GM21515 (cell line): ENCODE data around the gene CCDC30.

Experiments
- ATAC-seq: cut with Tn5 transposase; IDR thresholded peaks from one replicate; pipeline ENCODE4 v1.9.1; 2021; ENCODE audit not compliant: unreplicated experiment

CCDC30 gene

DNA sequence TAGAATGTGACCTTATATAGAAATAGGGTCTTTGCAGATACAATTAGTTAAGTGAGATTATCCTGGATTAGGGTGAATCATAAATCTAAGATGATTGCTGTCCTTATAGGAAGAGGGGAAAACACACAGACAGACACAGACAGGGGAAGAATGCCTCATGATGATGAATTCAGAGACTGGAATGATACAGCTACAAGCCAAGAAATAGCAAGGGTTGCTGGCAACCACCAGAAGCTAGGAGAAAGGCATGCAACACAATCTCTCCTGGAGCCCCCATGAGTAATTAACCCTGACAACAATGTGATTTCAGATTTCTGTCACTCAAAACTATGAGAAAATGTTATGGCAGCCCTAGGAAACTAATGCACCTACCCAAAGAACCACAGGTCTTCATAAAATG is 176.0 kb downstream of the CCDC30 start:
- no peak for ATAC-seq

DNA sequence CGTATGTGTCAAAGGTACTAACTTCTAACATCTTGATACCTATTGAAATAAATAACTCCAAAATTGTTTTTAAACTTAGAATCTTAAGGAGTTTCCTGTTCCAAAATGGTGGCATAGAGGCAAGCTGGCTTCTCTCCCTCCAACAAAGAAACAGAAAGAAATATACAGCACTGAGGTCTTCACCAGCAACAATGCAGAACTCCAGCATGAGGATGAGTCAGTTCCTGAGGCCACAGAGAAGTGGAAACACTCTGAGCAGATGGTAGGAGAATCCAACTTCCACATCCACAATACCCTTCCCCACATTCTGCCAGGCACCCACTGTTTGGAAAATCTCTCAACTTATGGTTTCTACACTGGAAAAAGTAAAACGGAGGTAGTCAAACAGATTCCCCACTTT is 183.0 kb downstream of the CCDC30 start:
- ATAC-seq: no peak

DNA sequence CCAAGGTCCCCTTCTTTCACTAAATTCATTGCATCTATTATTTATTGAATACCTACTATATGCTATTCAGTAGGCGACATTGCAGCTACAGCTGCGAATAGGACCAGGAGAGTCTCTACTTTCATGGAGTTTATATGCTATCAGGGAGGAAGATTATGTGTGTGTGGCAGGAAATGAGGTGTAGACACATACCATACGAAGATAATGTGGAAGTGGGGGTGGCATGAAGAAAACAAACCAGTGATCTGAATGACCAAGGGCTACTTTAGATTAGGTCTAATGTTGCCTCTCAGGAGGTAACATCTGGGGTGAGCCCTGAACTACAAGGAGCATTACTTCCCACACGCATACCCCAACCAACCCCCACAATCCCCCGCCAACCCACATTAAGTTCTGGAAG is 194.1 kb downstream of the CCDC30 start:
- ATAC-seq: no peak

DNA sequence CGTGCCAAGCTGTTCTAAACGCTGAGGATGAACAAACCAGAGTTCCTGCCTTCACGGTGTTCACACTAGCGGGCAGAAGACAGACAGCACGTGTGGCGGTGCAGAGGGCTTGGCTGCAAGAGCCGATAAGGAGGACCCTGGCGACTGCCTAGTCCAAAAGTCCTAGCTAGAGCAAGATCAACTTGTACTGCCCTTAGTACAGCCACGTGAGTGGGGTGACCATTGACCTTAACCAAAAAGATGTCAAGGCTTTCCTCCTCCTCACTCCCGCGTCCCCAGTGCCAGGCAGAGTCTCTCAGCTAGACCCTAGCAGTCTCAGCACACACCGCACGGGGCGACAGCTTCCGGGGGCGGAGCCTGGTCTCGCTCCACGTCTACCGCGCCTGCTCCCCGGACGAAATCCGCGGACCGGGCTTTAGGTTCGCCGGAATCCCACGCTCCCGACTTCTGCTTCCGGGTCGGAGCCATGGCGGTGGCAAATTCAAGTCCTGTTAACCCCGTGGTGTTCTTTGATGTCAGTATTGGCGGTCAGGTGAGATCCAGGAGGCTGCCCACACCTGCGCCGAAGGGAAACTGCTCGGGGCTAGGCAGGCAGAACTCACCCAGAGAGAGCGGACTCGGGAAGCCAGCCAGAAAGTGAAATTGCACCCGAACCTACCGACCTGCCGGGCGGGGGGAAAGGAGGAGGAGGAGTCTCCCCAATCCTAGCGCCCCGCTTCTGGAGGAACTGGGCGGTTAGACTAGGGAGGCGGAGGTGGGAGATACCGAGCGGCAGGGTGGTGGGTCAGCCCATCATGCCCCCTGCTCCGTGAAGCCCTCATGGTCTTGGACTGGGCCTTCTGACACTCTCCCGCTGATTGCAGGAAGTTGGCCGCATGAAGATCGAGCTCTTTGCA is 195.1 kb downstream of the CCDC30 start, which contains the start of gene PPIH:
PPIH (plus strand) TSS at position 443 of the 896 bp plus-strand sequence; CDS start at position 467, 24 bp downstream.
- peak; percentile 96 for ATAC-seq

DNA sequence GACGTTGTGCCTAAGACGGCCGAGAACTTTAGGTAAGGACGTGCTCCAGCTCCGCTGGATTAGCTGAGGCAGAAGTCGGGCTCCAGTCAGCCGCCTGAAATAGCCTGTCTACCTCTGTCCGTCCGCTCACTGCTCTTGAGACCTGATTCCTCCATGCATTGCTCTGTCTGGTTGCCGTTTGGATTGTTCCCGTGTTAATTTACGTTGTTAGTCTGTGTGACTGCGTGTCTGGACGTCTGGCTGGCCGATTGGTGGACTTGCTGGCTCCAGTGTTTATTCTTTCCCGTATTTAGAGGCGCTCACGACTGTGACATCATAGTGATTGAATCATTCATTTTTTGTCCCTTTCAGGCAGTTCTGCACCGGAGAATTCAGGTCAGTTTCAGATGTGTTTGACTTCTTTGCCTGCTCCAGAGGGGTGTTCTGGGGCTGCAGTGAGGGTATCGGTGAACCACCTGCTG is 195.8 kb downstream of the CCDC30 start:
- ATAC-seq: no peak

DNA sequence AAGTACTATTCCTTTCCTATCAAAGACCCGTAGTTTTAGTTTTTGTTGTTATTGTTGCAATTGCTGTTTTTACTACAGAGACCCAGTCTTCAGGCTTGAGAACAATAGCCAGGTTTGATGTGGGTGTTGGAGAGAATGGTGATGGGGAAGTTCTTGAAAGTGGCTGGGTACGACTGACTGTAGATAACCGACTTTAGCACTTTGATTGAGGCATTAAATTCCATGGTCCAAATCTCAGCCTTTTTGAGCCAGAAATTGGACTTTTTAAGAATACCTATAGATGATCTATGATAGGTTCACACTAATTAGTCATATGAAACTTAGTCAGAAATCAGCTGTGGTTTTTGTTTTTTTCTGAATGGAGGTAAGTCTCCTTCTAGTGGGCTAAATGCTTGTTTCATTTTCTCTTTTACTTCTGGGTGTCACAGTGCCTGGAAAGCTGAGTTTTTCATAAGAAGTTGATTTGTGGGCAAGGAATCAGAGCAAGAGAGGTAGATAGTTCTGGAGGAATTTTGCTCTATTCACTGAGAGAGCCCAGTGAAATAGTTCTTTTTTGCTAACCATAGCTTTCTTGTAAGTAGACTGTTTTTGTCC is 197.9 kb downstream of the CCDC30 start:
- ATAC-seq: no peak

DNA sequence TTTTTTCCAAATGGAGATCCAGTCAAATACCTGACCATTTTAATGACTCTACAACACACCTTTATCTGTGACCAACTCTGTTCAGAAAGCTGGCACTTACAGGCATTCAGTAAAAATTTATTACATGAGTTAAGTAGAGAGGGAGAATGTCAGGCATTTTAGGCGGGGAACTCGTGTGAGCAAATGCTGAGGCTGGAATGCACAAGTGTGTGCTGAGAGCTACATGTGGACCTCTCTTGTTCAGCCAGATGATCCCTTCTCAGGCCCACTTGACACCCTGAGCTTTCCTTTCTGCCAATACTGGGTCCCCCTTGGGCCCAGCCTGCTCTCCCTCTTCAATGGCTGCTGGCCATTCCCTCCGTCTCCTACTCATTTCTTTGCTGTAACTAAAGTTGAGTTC is 206.8 kb downstream of the CCDC30 start:
- no peak for ATAC-seq

DNA sequence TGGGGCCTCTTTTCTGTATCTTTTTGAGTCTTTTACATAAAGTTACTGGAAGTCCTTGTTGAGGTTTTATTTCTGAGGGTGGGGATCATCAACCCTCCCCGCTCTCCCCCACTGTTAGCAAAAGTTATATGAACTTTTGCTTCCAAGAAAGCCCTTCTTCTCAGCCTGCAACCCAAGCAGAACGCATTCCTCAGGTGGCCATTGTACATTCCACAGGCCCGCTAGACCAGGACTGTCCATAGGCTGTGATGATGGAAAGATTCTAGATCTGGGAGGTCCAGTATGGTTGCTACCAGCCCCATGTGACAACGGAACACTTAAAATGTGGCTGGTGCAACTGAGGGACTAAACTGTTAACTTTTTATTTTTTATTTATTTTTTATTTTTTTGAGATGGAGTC is 207.3 kb downstream of the CCDC30 start:
- no peak for ATAC-seq

DNA sequence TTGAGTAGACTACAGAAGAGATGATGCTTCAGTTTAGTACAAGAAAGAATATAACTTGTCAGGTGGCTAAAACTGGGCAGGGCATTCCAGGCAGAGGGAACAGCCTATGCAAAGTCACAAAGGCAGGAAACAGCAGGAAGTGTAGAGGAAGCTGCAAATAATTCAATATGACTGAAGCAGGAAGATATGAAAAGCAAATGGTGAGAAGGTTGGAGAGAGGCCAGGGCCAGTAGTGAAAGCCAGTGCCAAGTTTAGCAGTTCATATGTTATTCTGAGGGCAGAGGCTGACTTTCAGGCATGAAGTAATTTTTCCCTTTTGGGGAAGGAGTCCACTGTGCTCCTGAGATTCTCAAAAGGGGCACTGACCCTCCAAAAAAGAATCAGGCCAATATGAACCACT is 211.1 kb downstream of the CCDC30 start:
- ATAC-seq: no peak

DNA sequence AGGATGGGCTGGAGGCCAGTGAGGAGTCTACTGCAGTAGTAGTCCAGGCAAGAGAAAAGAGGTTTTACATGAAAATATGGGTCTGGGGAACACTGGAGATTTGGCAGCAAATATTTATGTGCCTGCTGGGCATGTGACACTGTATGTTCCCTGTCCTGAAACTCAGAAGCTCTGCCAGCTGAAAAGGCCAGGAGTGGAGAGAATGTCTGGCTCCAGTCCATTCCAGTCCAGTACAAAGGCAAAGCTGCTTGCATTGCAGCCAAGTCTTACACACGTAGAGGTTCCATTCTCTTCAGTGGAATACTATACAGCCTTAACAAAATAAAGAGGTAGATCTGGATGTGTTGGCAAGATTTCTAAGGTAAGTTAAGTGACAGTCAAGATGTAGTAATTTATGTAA is 211.6 kb downstream of the CCDC30 start:
- ATAC-seq: no peak

DNA sequence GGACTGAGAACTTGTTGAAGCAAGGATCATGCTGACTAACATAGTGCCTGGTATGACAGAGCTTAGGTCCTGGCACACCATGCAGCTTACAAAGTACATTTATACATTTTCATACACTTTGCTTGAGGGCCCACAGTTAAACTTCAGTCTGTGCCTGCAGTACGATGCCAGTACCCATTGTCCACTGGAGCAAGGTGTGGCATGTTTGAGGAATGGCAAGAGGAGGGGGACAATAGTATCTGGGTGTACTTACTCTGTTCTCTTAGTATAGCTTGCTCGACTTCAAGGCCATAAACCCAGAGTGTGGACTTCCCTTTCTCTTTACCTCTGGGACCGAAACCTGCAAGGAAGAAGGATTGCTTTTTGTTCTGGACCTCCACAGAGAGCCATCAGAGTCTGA is 212.4 kb downstream of the CCDC30 start:
- no peak for ATAC-seq

DNA sequence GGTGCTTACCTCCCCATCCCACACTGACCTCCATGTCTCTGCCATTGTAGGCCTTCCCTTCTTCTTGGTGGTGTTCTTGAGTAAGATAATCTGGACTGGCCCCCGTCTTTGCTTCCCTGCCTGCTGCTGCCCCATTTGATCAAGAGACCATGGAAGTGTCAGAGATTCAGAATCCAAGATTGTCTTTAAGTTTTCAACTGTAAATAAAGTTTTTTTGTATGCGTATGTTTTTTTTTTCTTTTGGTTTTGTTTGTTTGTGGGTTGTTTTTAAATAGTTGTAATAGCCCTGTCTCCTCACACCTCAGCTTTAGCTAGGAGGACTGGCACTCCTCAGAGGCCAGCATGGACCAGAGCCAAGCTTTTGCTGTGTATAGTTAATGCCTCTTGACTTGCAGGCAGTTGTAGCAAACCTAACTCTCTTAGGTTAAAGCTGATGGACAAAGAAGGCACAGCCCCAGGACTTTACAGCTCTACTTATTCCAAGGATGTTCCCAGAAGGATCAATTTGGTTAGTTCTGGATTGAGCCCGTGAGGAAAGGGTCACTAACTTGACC is 213.5 kb downstream of the CCDC30 start:
- ATAC-seq: no peak

DNA sequence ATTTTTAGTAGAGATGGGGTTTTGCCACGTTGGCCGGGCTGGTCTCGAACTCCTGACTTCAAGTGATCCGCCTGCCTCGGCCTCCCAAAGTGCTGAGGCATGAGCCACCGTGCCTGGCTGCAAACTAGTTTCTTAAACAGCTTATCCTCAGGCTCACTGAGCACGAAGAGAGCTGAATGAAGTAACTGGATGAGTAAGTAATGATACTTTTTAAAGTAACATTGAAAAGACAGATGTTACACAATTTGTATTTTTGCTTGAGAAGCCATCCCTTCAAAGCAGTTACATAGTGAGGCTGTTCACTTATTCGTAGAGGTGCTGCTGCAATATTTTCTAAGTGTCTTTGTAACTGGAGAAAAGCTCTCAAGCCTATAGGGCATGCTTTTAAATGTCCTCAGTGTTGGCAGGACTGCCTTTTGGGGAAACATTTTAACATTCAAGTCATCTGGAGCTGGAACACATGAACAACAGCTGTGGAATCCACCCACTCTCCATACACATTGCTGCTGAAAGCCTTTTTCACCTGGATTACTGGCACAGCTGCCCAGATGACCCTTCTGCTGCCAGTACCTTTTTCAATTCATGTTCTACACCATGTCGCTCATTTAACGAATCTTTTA is 216.4 kb downstream of the CCDC30 start:
- ATAC-seq: no peak

DNA sequence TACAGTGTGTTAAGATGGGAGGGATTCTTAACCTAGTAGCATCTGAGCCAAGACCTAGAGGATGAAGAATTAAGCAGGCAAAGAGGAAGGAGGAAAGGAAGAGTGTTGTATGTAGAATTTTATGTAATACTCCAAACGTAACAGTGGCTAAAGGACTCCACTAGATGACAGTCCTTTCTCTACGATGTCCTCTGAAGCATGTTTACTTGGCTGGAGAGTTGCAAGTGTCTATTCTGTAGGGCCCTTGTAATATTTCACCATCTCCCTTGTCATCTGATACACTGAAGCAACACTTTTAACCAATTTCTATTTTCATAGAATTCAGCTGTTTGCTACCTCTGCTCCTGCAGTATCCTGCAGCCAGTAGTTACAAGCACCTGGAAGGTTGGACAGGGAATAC is 217.0 kb downstream of the CCDC30 start:
- no peak for ATAC-seq

DNA sequence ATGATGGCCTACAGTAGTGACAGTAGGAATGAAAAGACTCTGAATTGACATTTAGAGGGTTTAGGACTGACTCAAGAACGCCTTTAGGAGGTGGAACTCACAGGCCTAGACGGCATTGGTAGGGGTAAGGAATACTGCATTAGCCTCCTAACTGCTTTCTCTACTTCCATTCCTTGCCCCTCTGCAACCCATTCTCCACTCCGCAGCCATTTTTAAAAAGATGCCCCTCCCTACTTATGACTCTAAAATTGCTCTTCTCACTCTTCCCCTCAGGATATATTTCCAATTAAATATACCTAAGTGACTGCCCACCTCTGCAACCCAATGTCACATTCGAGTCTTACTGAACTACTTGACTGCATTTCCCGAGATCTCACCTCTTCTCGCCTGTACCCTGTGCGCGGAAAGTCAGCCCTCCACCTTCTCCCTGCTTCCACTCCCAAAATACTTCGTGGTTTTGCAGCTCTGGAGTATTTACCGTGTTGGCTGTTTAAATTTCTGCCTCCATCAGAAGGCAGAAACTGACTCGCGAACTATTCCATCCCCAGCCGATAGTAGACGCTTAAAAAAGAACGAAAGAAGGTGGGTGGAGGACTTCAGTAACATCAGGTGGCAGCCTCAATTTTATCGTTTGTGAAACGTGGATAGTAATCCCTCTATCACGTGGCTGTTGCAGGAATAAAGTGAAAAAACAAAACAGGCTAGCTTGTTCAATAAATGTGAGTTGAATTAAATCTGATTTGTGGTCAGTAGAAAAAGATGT is 218.0 kb downstream of the CCDC30 start:
- ATAC-seq: no peak

DNA sequence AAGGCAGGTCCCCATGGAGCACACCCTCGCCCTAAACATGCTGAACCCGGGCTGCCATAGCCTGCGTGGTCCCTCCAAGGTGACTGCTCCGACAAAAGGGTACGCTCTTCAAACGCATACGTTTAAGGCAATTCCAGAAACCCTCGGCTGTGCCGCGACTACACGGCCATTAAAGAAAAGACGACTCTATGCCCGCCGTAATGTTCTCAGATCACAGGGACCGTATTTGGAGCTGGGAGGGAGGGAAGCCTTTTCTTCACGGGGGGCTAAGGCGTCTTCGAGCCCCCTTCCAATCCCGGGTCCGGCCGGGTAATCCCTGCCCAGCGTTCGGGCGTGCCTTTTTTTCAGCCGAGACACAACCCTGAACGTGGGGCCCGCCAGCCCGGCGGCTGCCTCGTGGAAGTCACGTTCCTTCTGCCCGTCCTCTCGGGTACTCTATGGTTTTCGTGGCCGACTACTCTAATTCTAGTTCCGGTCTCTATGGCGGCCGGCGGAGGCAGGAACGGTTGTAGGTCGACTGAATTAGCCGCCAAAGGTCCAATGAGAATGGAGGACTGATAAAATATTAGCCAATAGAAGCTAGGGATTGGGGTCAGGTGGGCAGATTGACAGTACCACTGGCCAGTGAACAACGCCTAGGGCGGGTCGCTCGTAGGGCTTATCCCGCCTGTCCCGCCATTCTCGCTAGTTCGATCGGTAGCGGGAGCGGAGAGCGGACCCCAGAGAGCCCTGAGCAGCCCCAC is 218.8 kb downstream of the CCDC30 start, which contains the start of gene YBX1:
YBX1 (plus strand) TSS at position 678 of the 743 bp plus-strand sequence. CDS start 148 bp downstream, outside the sequence.
- peak; percentile 91 for ATAC-seq

DNA sequence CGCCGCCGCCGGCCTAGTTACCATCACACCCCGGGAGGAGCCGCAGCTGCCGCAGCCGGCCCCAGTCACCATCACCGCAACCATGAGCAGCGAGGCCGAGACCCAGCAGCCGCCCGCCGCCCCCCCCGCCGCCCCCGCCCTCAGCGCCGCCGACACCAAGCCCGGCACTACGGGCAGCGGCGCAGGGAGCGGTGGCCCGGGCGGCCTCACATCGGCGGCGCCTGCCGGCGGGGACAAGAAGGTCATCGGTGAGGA is 219.3 kb downstream of the CCDC30 start:
- peak; percentile 6 for ATAC-seq

DNA sequence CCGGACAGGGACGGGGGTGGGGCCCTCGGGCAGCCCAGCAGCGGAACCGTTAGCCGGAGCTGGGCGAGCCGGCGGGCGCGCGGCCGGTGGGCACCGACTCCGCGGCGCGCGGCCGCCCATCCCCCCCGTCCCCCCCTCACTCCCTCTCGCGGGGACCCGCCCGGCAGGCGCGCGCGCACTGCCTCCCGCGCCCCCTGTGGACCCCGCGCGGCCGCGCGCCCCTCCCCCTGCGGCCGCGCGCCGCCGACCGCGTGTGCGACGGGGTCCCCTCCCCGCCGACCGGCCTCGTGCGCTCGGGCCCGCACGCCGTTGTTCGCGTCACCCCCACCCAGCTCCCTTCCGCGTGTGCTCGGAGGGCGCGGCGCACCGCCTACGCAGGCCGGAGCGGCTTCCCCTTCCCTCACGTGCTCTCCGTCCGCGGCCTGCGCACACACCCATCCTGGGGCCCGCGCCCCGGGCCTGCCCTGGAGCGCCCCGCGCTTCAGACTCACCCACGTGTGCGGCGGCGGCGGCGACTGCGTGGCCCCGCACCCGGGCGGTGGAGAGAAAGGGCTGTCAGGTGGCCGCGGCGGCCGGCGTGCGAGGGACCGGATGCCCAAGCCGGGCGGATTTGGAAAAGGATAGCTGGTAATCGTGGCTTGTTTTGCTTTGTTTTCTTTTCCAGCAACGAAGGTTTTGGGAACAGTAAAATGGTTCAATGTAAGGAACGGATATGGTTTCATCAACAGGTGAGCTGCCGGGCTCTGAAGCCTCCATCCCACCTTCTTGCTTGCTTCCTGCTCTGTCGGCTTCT is 219.8 kb downstream of the CCDC30 start:
- peak; percentile 42 for ATAC-seq

DNA sequence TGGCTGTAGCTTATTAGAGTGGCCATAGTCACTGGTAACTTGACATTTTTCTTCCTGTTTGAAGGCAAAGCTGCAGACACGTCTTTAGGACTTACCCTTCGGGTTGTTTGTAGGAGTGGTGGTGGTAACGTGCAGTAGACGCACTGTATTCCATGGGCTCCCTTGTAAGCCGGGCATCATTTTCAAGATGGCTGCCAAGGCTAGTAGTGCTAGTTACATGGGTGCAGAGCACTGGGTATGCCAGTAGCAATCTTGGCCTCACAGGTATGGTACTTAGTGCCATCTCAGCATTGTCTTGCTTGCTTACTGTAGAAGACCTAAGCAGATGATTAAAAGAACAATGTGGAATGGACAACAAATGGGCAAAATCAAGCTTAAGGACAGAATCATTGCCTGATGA is 221.1 kb downstream of the CCDC30 start:
- no peak for ATAC-seq

DNA sequence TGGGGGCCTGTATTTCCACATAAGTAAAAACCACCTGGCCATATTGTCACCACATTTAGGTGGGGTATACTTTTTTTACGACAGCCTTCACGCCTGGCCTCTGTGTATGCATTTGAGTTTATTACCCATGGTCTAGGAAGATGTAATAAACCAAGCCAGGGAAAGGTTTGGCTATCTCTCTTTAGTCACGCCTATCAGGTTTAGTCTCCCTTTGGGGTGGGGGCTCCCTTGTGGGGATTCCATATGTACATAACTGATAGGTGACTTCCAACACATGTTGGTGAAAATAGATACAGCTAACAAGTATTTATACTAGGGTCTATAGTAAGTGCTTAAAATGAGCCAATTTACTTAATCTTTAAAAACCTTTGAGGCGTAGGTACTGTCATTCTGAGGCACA is 223.3 kb downstream of the CCDC30 start:
- ATAC-seq: no peak
